Transverse colon (tissue), 4 donors: Measurements from ENCODE around the gene FUT3. TPM values are rescaled to one million over a fixed set of nuclear protein-coding genes. Genes with fewer than 3 reads are reported as not detected.

ENCODE experiments used
- DNase-seq: peaks from one replicate; pipeline ENCODE4 v3.0.0-alpha.2; 2019
- H3K27ac ChIP-seq, 4 donors: fragments of 200-600 bp; sonication (generic); 2 replicates each; pipeline ENCODE4 v1.5.1; 2016 to 2018; ENCODE audit warnings: inconsistent platforms in 4 of 4
- H3K27me3 ChIP-seq: fragments of 200-600 bp; sonication (generic); 2 replicates; pipeline ENCODE4 v1.5.1; 2017; ENCODE audit warnings: inconsistent platforms
- H3K36me3 ChIP-seq, 4 donors: fragments of 200-600 bp; sonication (generic); 2 replicates each; pipeline ENCODE4 v1.5.1; 2017 to 2019; ENCODE audit warnings: inconsistent platforms in 4 of 4
- H3K4me1 ChIP-seq, 4 donors: fragments of 200-600 bp; sonication (generic); 2 replicates each; pipeline ENCODE4 v1.5.1; 2017 to 2020; ENCODE audit warnings: inconsistent platforms in 4 of 4
- H3K4me3 ChIP-seq, 4 donors: fragments of 200-600 bp; sonication (generic); 1 replicate in 1 of 4; 2 replicates in 3 of 4; pipeline versions ENCODE4 v1.5.1 to v1.6.1; 2017 to 2019; ENCODE audit warnings: inconsistent platforms in 4 of 4
- H3K9me3 ChIP-seq, 2 donors: fragments of 200-600 bp; sonication (generic); 2 replicates each; pipeline ENCODE4 v1.5.1; 2017 to 2019; ENCODE audit warnings: inconsistent platforms in 2 of 2
- EP300 ChIP-seq: sonication (generic); formaldehyde crosslinking; IDR thresholded peaks from one replicate; pipeline ENCODE4 v1.6.1; 2017; ENCODE audit warnings: antibody characterized with exemption, low read depth
- POLR2A ChIP-seq: fragments of 450-650 bp; IDR thresholded peaks from one replicate; pipeline ENCODE4 v1.6.1; 2016; ENCODE audit warnings: antibody characterized with exemption, mild to moderate bottlenecking, moderate library complexity
- POLR2AphosphoS5 ChIP-seq, 3 donors: sonication (generic); formaldehyde crosslinking; IDR thresholded peaks; one replicate each; pipeline ENCODE4 v1.6.1; 2016; ENCODE audit warnings: antibody characterized with exemption in 3 of 3
- WGBS, 2 donors: methylation state at CpG; one replicate each; pipeline ENCODE4 v1.1.5; 2018; ENCODE audit warnings: low coverage in 1 of 2; 5-methylcytosine and 5-hydroxymethylcytosine counted together
- in situ Hi-C, 4 donors: fragments of 200-750 bp; cut with MboI; loops; one replicate each; pipeline versions ENCODE4 v1.15.0 to v1.15.1; 2017; ENCODE audit warnings: low sequenced_read_pairs in 3 of 4, low pct_ligation_motif_present in 1 of 4, low pct_unique_long_range_greater_than_20kb in 1 of 4
- intact Hi-C: fragments of 100-400 bp; cut with DNase I; formaldehyde crosslinking; loops from one replicate; pipeline ENCODE4 v1.15.1; 2023; ENCODE audit warnings: low total_unique reads
- total RNA-seq, 4 donors: library from RNA; depleted of rRNA; stranded (reverse); fragments of >200 nt; gene quantifications; one replicate each; pipeline ENCODE4 v1.1.0, GENCODE V29; 2016
- TF ChIP-seq, protein P1 (sequence below), 5 experiments: fragments of 200-600 bp in 3 of 5; fragments of 450-650 bp in 2 of 5; sonication (generic) in 3 of 5; IDR thresholded peaks; 1 replicate in 2 of 5; 2 replicates in 3 of 5; pipeline ENCODE4 v1.5.1; 2016 to 2017; ENCODE audit warnings: antibody characterized with exemption in 5 of 5, inconsistent platforms in 3 of 5, mild to moderate bottlenecking in 2 of 5, moderate library complexity in 1 of 5

Gene FUT3
- total RNA-seq, 4 donors from 2014 or later = 180 to 222 (median 191) TPM

DNA sequence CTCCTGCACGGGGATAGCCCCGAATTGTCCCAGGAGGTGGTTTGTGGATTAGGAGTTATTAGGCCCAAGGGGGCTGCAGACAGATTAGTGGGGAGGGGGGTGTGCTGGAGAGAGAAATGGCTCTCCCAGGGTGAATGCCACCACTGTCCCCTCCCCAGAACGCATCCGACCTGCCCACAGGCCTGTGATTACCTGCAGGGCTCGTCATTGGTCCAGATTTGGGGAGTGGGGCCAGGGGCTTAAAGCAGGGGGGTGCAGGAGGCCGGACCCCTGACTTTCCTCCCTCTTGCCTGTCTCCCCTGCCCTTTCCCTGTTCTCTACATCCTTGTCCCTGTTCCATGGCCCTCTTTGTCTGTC, 45.1 kb downstream of the FUT3 start:
- no peak for DNase-seq
- H3K27ac ChIP-seq = peak overlapping the region; percentile 64 to 87 (median 76)

DNA sequence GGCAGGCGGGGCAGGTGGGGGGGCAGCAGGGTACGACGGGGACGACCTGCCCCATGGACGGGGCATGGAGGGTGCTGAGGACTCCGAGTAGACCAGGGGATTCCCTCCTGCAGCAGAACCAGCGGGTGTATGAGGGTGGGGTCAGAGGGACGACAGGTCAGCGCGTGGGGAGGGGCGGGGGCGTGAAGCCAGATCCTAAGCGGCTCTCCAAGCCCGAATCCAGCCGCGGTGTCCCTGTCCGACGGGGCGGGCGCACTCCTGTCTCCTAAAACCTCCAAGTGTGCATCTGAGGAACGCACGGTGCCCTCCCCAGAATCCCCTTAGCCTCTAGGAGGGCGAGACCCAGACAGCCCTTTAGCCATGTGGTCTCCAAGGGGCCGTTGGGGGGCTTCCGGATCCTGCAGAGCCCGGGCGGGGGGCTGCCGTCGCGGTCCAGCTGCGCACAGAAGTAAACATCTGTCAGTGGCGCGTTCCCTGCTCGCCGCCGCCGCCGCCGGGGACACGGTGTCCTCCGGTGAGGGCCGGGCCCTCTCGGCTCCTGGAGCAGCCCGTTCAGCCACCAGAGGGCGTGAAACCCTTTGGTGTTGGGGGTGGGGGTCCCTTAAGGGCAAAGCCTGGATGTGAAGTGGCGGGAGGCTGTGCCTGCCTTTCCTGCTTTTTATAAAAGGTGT, 45.7 kb downstream of the FUT3 start:
- peak overlapping the region; percentile 64 to 87 (median 76) for H3K27ac ChIP-seq
- peaks cover 4 to 31% (median 22%) of the 10 kb centered on the region in 4 donors for H3K4me1 ChIP-seq
- intact Hi-C loops = loop anchor here (2.0 kb wide), 1 partner anchor 87 kb away; no protein-coding TSS in a partner anchor
- peak; percentile 46 for TF ChIP-seq EP300
- TF ChIP-seq POLR2A = peak; percentile 10
- peak in 2 of 3 donors; percentile 68 to 69 for TF ChIP-seq POLR2AphosphoS5 (IDR thresholded peaks at IDR 0.05)
- TF ChIP-seq, protein P1, sequence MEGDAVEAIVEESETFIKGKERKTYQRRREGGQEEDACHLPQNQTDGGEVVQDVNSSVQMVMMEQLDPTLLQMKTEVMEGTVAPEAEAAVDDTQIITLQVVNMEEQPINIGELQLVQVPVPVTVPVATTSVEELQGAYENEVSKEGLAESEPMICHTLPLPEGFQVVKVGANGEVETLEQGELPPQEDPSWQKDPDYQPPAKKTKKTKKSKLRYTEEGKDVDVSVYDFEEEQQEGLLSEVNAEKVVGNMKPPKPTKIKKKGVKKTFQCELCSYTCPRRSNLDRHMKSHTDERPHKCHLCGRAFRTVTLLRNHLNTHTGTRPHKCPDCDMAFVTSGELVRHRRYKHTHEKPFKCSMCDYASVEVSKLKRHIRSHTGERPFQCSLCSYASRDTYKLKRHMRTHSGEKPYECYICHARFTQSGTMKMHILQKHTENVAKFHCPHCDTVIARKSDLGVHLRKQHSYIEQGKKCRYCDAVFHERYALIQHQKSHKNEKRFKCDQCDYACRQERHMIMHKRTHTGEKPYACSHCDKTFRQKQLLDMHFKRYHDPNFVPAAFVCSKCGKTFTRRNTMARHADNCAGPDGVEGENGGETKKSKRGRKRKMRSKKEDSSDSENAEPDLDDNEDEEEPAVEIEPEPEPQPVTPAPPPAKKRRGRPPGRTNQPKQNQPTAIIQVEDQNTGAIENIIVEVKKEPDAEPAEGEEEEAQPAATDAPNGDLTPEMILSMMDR (IDR thresholded peaks at IDR 0.05) = peak; percentile 83 to 92 (median 88)
- no peaks in the 10 kb centered on the region for H3K9me3 ChIP-seq
- no peaks in the 10 kb centered on the region for H3K36me3 ChIP-seq
- in situ Hi-C loops = loop anchor here in 3 of 4 donors (10.0 kb wide), 3 partner anchors 79 to 219 kb away; no protein-coding TSS in a partner anchor
- H3K4me3 ChIP-seq = peak overlapping the region; percentile 35 to 54 (median 45)
- H3K27me3 ChIP-seq = peaks cover 30% of the 10 kb centered on the region
- peak; percentile 87 for DNase-seq
- WGBS, 2 donors = 2% methylated on average over 40 of the region's 46 CpGs; no CpG with 5 or more reads in 1 of the 2 donors

More for the DNA sequence above, 45.1 kb downstream of the FUT3 start:
- WGBS, 2 donors = 41% methylated on average over 6 of the region's 6 CpGs; no CpG with 5 or more reads in 1 of the 2 donors
- no peak for TF ChIP-seq EP300
- no peak for TF ChIP-seq POLR2AphosphoS5 (IDR thresholded peaks at IDR 0.05)
- TF ChIP-seq, protein P1 (IDR thresholded peaks at IDR 0.05) = peak in 3 of 5 experiments; percentile 2 to 8 (median 6)
- TF ChIP-seq POLR2A = no peak
- H3K9me3 ChIP-seq = no peaks in the 10 kb centered on the region
- H3K4me1 ChIP-seq = peaks cover 4 to 31% (median 22%) of the 10 kb centered on the region in 4 donors
- H3K36me3 ChIP-seq = no peaks in the 10 kb centered on the region
- H3K27me3 ChIP-seq = peaks cover 30% of the 10 kb centered on the region
- intact Hi-C loops (no loop called here), in situ Hi-C loops (loop anchor here in 3 of 4 donors (10.0 kb wide), 3 partner anchors 79 to 219 kb away; no protein-coding TSS in a partner anchor)
- peak overlapping the region in 1 of 4 donors; percentile 54 for H3K4me3 ChIP-seq

DNA sequence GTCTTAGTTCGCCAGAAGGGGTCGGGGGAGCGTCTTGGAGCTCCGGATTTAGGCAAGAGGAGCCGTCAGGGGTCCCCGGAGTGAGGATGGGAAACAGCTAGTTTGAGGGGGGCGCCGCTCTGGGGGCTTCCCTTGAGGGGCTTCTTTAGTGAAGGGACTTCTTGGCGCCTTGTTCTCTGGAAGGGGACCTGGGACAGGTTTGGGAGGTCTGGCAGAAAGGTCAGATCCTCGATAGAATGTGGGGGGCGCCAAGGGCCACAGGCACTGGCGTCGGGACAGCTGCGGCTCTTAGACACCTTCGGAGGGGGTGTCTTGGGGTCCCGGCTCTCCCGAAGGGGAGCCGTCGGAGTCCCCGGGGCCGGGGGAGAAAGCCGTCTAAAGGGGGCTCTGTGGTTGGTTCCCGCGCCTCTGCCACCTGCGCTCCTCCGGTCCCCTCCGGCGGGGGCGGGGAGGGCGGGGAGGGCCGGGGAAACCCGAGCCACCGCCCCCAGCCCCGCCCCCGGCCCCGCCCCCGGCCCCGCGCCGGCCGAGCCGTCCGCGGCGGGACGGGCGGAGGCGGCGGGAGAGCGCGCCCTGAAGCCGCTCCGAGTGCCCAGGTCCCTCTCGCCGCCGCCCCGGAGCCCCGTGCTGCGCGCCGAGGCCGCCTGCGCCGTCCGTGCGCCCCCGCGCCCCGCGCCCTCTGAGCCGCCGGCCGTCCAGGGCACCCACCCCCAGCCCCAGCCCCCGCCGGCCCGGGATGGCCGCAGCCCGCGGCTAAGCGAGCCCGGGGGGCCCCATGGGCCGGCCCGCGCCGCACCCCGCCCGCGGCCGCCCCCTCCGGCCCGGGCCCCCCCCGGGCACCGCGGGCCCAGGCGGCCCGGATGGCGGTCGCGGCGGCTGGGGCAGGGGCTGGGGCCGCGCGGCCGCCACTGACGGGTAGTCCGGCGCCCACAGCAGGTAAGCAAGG, 46.5 kb downstream of the FUT3 start, which contains the start of gene NRTN:
Gene NRTN (plus strand): TSS at position 552 of the 946 bp plus-strand sequence. CDS start 19,099 bp downstream, outside the sequence.
- Histone ChIP-seq H3K9me3 (no peaks in the 10 kb centered on the region), H3K4me1 (peaks cover 4 to 31% (median 22%) of the 10 kb centered on the region in 4 donors), H3K27ac (peak within 1 kb of the TSS; percentile 64 to 87 (median 76)), H3K36me3 (no peaks in the 10 kb centered on the region), H3K27me3 (peaks cover 30% of the 10 kb centered on the region), H3K4me3 (peak within 1 kb of the TSS; percentile 35 to 54 (median 45))
- intact Hi-C loops = loop anchor here (2.0 kb wide), 1 partner anchor 88 kb away; no protein-coding TSS in a partner anchor
- TF ChIP-seq EP300 = no peak
- TF ChIP-seq, protein P1 (IDR thresholded peaks at IDR 0.05) = no peak
- TF ChIP-seq POLR2A = no peak
- no peak for TF ChIP-seq POLR2AphosphoS5 (IDR thresholded peaks at IDR 0.05)
- 3% methylated on average over 17 of the region's 107 CpGs; no CpG with 5 or more reads in 1 of the 2 donors for WGBS, 2 donors
- DNase-seq = peak; percentile 67
- in situ Hi-C loops = loop anchor here in 3 of 4 donors (10.0 kb wide), 3 partner anchors 80 to 220 kb away; no protein-coding TSS in a partner anchor
